Neuronal stem cell (in vitro differentiated cells): ENCODE measurements around the gene PNN.
"Not testable (repeated sequence)": the region's sequence is repeated elsewhere in the genome, so short reads cannot be mapped to it uniquely, and the experiment has no call there.

Experiments used
- DNase-seq: peaks from one replicate; pipeline ENCODE4 v3.0.0-alpha.2; 2013; ENCODE audit warnings: low spot score
- H2AFZ ChIP-seq: one replicate; pipeline ENCODE4 v1.6.1; 2013; ENCODE audit warnings: mild to moderate bottlenecking, low read length, inconsistent platforms
- H2AK5ac ChIP-seq: 2 replicates; pipeline ENCODE4 v1.6.1; 2013; ENCODE audit warnings: low read depth, mild to moderate bottlenecking, inconsistent platforms, low read length, moderate library complexity, mixed read lengths
- H2BK120ac ChIP-seq: 2 replicates; pipeline ENCODE4 v1.6.1; 2013; ENCODE audit warnings: low read depth, mild to moderate bottlenecking, inconsistent platforms, low read length, moderate library complexity, mixed read lengths
- H2BK12ac ChIP-seq: one replicate; pipeline ENCODE4 v1.6.1; 2013; ENCODE audit warnings: low read length, inconsistent platforms
- H2BK15ac ChIP-seq: 2 replicates; pipeline ENCODE4 v1.6.1; 2013; ENCODE audit warnings: mild to moderate bottlenecking, low read length, inconsistent platforms, mixed read lengths
- H2BK5ac ChIP-seq: one replicate; pipeline ENCODE4 v1.6.1; 2013; ENCODE audit warnings: inconsistent platforms, mild to moderate bottlenecking, low read length, moderate library complexity
- H3K14ac ChIP-seq: one replicate; pipeline ENCODE4 v1.6.1; 2013; ENCODE audit warnings: low read length, inconsistent platforms
- H3K18ac ChIP-seq: 2 replicates; pipeline ENCODE4 v1.6.1; 2013; ENCODE audit warnings: low read length, inconsistent platforms
- H3K23ac ChIP-seq: 2 replicates; pipeline ENCODE4 v1.6.1; 2013; ENCODE audit warnings: low read depth, mild to moderate bottlenecking, mixed read lengths, low read length, inconsistent platforms; ENCODE audit not compliant: poor library complexity
- H3K27ac ChIP-seq: replicated peaks from 3 replicates; pipeline ENCODE4 v1.5.1; 2013; ENCODE audit warnings: low read length, inconsistent platforms
- H3K27me3 ChIP-seq, 3 experiments: 2 replicates each; pipeline ENCODE4 v1.6.1; 2013; ENCODE audit warnings: low read length in 3 of 3, mild to moderate bottlenecking in 2 of 3, inconsistent platforms in 1 of 3, low read depth in 1 of 3, mixed read lengths in 1 of 3, moderate library complexity in 1 of 3; ENCODE audit not compliant: control insufficient read depth in 3 of 3, insufficient read depth in 3 of 3
- H3K36me3 ChIP-seq, 2 donors: replicated peaks in 1 of 2; 2 replicates each; pipeline ENCODE4 v1.6.1; 2013; ENCODE audit warnings: low read length in 2 of 2; ENCODE audit not compliant: control insufficient read depth in 2 of 2, insufficient read depth in 2 of 2
- H3K4ac ChIP-seq: 2 replicates; pipeline ENCODE4 v1.6.1; 2013; ENCODE audit warnings: inconsistent platforms, mild to moderate bottlenecking, low read length, moderate library complexity
- H3K4me1 ChIP-seq, 2 donors: 1 replicate in 1 of 2; 2 replicates in 1 of 2; pipeline ENCODE4 v1.6.1; 2013; ENCODE audit warnings: low read length in 2 of 2, low read depth in 1 of 2; ENCODE audit not compliant: control insufficient read depth in 2 of 2, insufficient read depth in 1 of 2
- H3K4me2 ChIP-seq: one replicate; pipeline ENCODE4 v1.6.1; 2013; ENCODE audit warnings: mild to moderate bottlenecking, low read length, inconsistent platforms; ENCODE audit not compliant: insufficient read depth, poor library complexity, severe bottlenecking
- H3K4me3 ChIP-seq, 2 donors: 2 replicates each; pipeline ENCODE4 v1.5.1; 2013; ENCODE audit warnings: low read length in 2 of 2, mild to moderate bottlenecking in 2 of 2, inconsistent platforms in 1 of 2, moderate library complexity in 1 of 2
- H3K79me1 ChIP-seq: one replicate; pipeline ENCODE4 v1.6.1; 2013; ENCODE audit warnings: low read depth, mild to moderate bottlenecking, inconsistent platforms, low read length, moderate library complexity
- H3K9ac ChIP-seq: one replicate; pipeline ENCODE4 v1.6.1; 2013; ENCODE audit warnings: mild to moderate bottlenecking, low read depth, low read length, inconsistent platforms; ENCODE audit not compliant: poor library complexity
- H3K9me3 ChIP-seq, 2 donors: replicated peaks in 1 of 2; 2 replicates each; pipeline versions ENCODE3 to v1.6.1; 2013; ENCODE audit warnings: low read length in 2 of 2, mild to moderate bottlenecking in 2 of 2, inconsistent platforms in 1 of 2, low read depth in 1 of 2, mixed read lengths in 1 of 2, moderate library complexity in 1 of 2; ENCODE audit not compliant: control insufficient read depth in 2 of 2, insufficient read depth in 1 of 2
- H4K8ac ChIP-seq: one replicate; pipeline ENCODE4 v1.6.1; 2013; ENCODE audit warnings: low read depth, mild to moderate bottlenecking, inconsistent platforms, low read length, moderate library complexity
- H4K91ac ChIP-seq: one replicate; pipeline ENCODE4 v1.6.1; 2013; ENCODE audit warnings: low read length, low read depth, mild to moderate bottlenecking, inconsistent platforms; ENCODE audit not compliant: poor library complexity
- WGBS, 2 donors: extraction: QIAGEN DNeasy Blood & Tissue Kit; methylation state at CpG; one replicate each; pipeline ENCODE4 v1.1.7; 2013; ENCODE audit warnings: missing lambda C conversion rate in 2 of 2, mixed read lengths in 1 of 2; ENCODE audit not compliant: insufficient read length in 2 of 2, insufficient replicate concordance in 1 of 2; ENCODE audit errors: extremely low coverage in 2 of 2; 5-methylcytosine and 5-hydroxymethylcytosine counted together

PNN gene

DNA sequence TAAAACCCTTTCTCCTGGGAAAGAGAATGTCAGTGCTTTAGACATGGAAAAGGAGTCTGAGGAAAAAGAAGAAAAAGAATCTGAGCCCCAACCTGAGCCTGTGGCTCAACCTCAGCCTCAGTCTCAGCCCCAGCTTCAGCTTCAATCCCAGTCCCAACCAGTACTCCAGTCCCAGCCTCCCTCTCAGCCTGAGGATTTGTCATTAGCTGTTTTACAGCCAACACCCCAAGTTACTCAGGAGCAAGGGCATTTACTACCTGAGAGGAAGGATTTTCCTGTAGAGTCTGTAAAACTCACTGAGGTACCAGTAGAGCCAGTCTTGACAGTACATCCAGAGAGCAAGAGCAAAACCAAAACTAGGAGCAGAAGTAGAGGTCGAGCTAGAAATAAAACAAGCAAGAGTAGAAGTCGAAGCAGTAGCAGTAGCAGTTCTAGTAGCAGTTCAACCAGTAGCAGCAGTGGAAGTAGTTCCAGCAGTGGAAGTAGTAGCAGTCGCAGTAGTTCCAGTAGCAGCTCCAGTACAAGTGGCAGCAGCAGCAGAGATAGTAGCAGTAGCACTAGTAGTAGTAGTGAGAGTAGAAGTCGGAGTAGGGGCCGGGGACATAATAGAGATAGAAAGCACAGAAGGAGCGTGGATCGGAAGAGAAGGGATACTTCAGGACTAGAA is 6.1 kb downstream of the PNN start:
- peaks cover 2 to 4% of the 10 kb centered on the region in 2 donors for H3K4me1 ChIP-seq
- no peaks in the 10 kb centered on the region for H3K27me3 ChIP-seq
- H2AFZ ChIP-seq, result no peak overlapping the region
- peaks cover 3% of the 10 kb centered on the region for H3K79me1 ChIP-seq
- no peak overlapping the region for H3K9ac ChIP-seq
- WGBS, 2 donors, result no CpG with 5 or more reads among the region's 7 CpGs
- no peak overlapping the region for H3K4me2 ChIP-seq
- H2AK5ac ChIP-seq, result no peak overlapping the region
- no peaks in the 10 kb centered on the region for H3K9me3 ChIP-seq
- H3K4ac ChIP-seq, result no peak overlapping the region
- no peak overlapping the region for H2BK5ac ChIP-seq
- H2BK15ac ChIP-seq, result no peak overlapping the region
- H4K8ac ChIP-seq, result no peak overlapping the region
- H3K36me3 ChIP-seq, result peaks cover 33 to 96% of the 10 kb centered on the region in 2 donors
- H3K23ac ChIP-seq, result no peak overlapping the region
- no peak overlapping the region for H2BK12ac ChIP-seq
- H3K14ac ChIP-seq, result no peak overlapping the region
- H4K91ac ChIP-seq, result no peak overlapping the region
- no peak overlapping the region for H3K4me3 ChIP-seq
- no peak overlapping the region for H3K18ac ChIP-seq
- no peak overlapping the region for H2BK120ac ChIP-seq
- no peak for DNase-seq
- no peak overlapping the region for H3K27ac ChIP-seq

DNA sequence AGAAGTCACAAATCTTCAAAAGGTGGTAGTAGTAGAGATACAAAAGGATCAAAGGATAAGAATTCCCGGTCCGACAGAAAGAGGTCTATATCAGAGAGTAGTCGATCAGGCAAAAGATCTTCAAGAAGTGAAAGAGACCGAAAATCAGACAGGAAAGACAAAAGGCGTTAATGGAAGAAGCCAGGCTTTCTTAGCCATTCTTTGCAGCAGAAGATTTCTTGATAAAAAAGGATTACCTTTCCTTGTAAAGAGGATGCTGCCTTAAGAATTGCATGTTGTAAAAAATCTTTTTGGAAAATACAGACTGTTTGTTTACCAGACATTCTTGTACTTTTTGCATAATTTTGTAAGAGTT is 6.6 kb downstream of the PNN start:
- no peak overlapping the region for H2BK12ac ChIP-seq
- H2BK15ac ChIP-seq, result no peak overlapping the region
- no peak overlapping the region for H3K27ac ChIP-seq
- H4K8ac ChIP-seq, result no peak overlapping the region
- peaks cover 32 to 91% of the 10 kb centered on the region in 2 donors for H3K36me3 ChIP-seq
- WGBS, 2 donors, result no CpG with 5 or more reads among the region's 5 CpGs
- H3K18ac ChIP-seq, result no peak overlapping the region
- no peak for DNase-seq
- no peak overlapping the region for H3K4me2 ChIP-seq
- peaks cover 3% of the 10 kb centered on the region for H3K79me1 ChIP-seq
- no peak overlapping the region for H2AK5ac ChIP-seq
- no peak overlapping the region for H4K91ac ChIP-seq
- no peak overlapping the region for H2BK120ac ChIP-seq
- H3K14ac ChIP-seq, result no peak overlapping the region
- no peaks in the 10 kb centered on the region for H3K27me3 ChIP-seq
- no peaks in the 10 kb centered on the region for H3K9me3 ChIP-seq
- no peak overlapping the region for H3K4me3 ChIP-seq
- H3K23ac ChIP-seq, result no peak overlapping the region
- no peak overlapping the region for H2AFZ ChIP-seq
- no peak overlapping the region for H3K4ac ChIP-seq
- H3K4me1 ChIP-seq, result peaks cover 2% of the 10 kb centered on the region in 2 donors
- H3K9ac ChIP-seq, result no peak overlapping the region
- H2BK5ac ChIP-seq, result no peak overlapping the region

DNA sequence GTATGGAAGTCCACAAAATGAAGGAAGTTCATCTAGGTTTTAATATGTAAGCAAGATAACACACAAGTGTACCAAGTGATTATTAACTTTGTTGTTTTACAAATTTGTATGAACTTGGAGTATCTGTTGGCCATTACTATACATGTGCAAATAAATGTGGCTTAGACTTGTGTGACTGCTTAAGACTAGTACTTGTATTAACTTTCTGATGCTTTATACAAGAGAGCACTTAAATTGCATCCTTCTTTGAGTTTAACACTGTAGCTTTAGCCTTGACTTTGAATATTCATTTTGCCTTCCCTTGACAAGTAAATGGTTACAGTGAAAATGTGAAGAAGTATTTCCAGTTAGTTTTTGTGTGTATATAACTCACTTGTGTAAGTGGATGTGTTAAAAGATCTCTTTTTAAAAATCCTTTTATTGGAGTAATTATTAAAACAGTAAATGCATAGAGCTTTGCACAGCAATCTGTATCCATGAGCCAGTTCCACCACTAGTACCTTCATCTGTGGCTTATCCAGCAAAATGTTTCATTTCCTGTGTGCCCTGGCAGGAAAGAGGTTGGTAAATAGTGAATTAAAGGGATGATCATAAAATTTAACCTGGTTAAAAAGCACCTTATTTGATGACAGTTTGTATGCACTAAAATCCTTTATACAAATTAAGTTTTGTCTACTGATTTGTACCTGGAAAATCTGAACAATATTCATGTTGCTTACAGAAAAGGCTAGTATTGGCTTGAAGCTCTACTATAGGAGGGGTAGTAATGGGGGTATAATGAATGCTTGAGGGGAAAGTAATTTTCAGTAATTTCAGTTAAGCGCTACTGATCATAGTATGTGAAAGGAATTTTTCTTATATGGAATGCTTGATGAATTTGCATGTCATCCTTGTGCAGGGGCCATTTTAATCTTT is 8.0 kb downstream of the PNN start:
- H3K27ac ChIP-seq, result no peak overlapping the region
- peaks cover 27 to 77% of the 10 kb centered on the region in 2 donors for H3K36me3 ChIP-seq
- peaks cover 0 to 4% of the 10 kb centered on the region in 2 donors for H3K4me1 ChIP-seq
- H3K14ac ChIP-seq, result no peak overlapping the region
- H2AFZ ChIP-seq, result no peak overlapping the region
- H4K91ac ChIP-seq, result no peak overlapping the region
- H2BK120ac ChIP-seq, result no peak overlapping the region
- no CpG with 5 or more reads among the region's 1 CpG for WGBS, 2 donors
- H3K9me3 ChIP-seq, result no peaks in the 10 kb centered on the region
- no peak overlapping the region for H3K4me2 ChIP-seq
- no peak for DNase-seq
- H2BK12ac ChIP-seq, result no peak overlapping the region
- no peak overlapping the region for H3K18ac ChIP-seq
- no peak overlapping the region for H3K9ac ChIP-seq
- H3K4ac ChIP-seq, result no peak overlapping the region
- no peak overlapping the region for H2BK15ac ChIP-seq
- H4K8ac ChIP-seq, result no peak overlapping the region
- H3K4me3 ChIP-seq, result no peak overlapping the region
- no peak overlapping the region for H2AK5ac ChIP-seq
- H3K79me1 ChIP-seq, result no peaks in the 10 kb centered on the region
- H2BK5ac ChIP-seq, result no peak overlapping the region
- H3K27me3 ChIP-seq, result no peaks in the 10 kb centered on the region
- no peak overlapping the region for H3K23ac ChIP-seq

DNA sequence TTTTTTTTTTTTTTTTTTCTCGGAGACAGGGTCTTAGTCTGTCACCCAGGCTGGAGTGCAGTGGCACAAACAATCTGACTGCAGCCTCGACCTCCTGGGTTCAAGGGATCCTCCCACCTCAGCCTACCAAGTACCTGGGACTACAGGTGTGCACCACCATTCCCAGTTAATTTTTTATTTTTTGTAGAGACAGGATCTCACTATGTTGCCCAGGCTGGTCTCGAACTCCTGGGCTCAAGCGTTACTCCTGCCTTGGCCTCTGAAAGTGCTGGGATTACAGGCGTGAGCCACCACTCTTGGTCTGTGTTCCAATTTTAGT is 8.6 kb downstream of the PNN start:
- H3K36me3 ChIP-seq, result peaks cover 22 to 71% of the 10 kb centered on the region in 2 donors
- not testable (repeated sequence) for H2BK12ac ChIP-seq, H4K8ac ChIP-seq, H2BK15ac ChIP-seq, H2AK5ac ChIP-seq, H3K14ac ChIP-seq, H2BK120ac ChIP-seq, H3K9me3 ChIP-seq, H4K91ac ChIP-seq, H2AFZ ChIP-seq, H3K4me1 ChIP-seq, H3K4me3 ChIP-seq, H3K18ac ChIP-seq, H3K79me1 ChIP-seq, H3K23ac ChIP-seq, H3K4me2 ChIP-seq, H3K27me3 ChIP-seq, H3K9ac ChIP-seq, H2BK5ac ChIP-seq, DNase-seq, H3K27ac ChIP-seq, H3K4ac ChIP-seq
- no CpG with 5 or more reads among the region's 5 CpGs for WGBS, 2 donors
